NCI-H146 (cell line): ENCODE measurements around the gene MAN1C1.

ENCODE experiments used
- DNase-seq: peaks from one replicate; lab custom pipeline; 2025; lab: John Stamatoyannopoulos, UW

Gene MAN1C1

GRCh38 chr1:25742316-25742715 lies 125.7 kb downstream of the MAN1C1 start:
- no peak for DNase-seq

GRCh38 chr1:25743164-25744139 lies 126.9 kb downstream of the MAN1C1 start:
- peak; percentile 89 for DNase-seq

- peak; percentile 51 for DNase-seq
Observed at GRCh38 chr1:25744140-25744581, 127.6 kb downstream of the MAN1C1 start.

- no peak for DNase-seq
Observed at GRCh38 chr1:25744636-25745425, 128.2 kb downstream of the MAN1C1 start.

- DNase-seq, result no peak
Observed at GRCh38 chr1:25746299-25747045, 129.9 kb downstream of the MAN1C1 start.

GRCh38 chr1:25747046-25747719 lies 130.6 kb downstream of the MAN1C1 start:
- DNase-seq, result no peak

- no peak for DNase-seq
Observed at GRCh38 chr1:25748531-25749205, 132.1 kb downstream of the MAN1C1 start.

GRCh38 chr1:25750923-25751605 lies 134.5 kb downstream of the MAN1C1 start:
- no peak for DNase-seq

- no peak for DNase-seq
Observed at GRCh38 chr1:25754470-25755181, 138.0 kb downstream of the MAN1C1 start.

- DNase-seq, result no peak
Observed at GRCh38 chr1:25755475-25756125, 139.0 kb downstream of the MAN1C1 start.

GRCh38 chr1:25756215-25756614 lies 139.6 kb downstream of the MAN1C1 start:
- no peak for DNase-seq

GRCh38 chr1:25757151-25757845 lies 140.7 kb downstream of the MAN1C1 start:
- DNase-seq, result no peak

GRCh38 chr1:25757846-25758185 lies 141.2 kb downstream of the MAN1C1 start:
- no peak for DNase-seq

- no peak for DNase-seq
Observed at GRCh38 chr1:25758466-25759070, 142.0 kb downstream of the MAN1C1 start.

- DNase-seq, result peak; percentile 34
Observed at GRCh38 chr1:25760122-25760719, 143.6 kb downstream of the MAN1C1 start.

GRCh38 chr1:25760871-25761270 lies 144.3 kb downstream of the MAN1C1 start:
- no peak for DNase-seq

GRCh38 chr1:25763493-25763892 lies 146.9 kb downstream of the MAN1C1 start:
- no peak for DNase-seq
